Thyroid gland (tissue), 4 donors: Measurements from ENCODE around the gene PAIP2. TPM values are rescaled to one million over a fixed set of nuclear protein-coding genes. Genes with fewer than 3 reads are reported as not detected.

Source experiments
- DNase-seq, 2 donors: peaks; one replicate each; pipeline ENCODE4 v3.0.0-alpha.2; 2019
- H3K27ac ChIP-seq, 3 donors: fragments of 200-600 bp; sonication (generic); 1 replicate in 2 of 3; 2 replicates in 1 of 3; pipeline ENCODE4 v1.5.1; 2016 to 2019; ENCODE audit warnings: mild to moderate bottlenecking in 1 of 3, moderate library complexity in 1 of 3
- H3K27me3 ChIP-seq: fragments of 200-600 bp; sonication (generic); one replicate; pipeline ENCODE4 v1.5.1; 2019
- H3K36me3 ChIP-seq, 2 donors: fragments of 200-600 bp; sonication (generic); one replicate each; pipeline ENCODE4 v1.5.1; 2016 to 2019
- H3K4me1 ChIP-seq, 2 donors: fragments of 200-600 bp; sonication (generic); one replicate each; pipeline ENCODE4 v1.5.1; 2017 to 2019
- H3K4me3 ChIP-seq, 3 donors: fragments of 200-600 bp; sonication (generic); replicated peaks in 1 of 3; 1 replicate in 2 of 3; 2 replicates in 1 of 3; pipeline ENCODE4 v1.5.1; 2016; ENCODE audit warnings: mild to moderate bottlenecking in 1 of 3
- H3K9me3 ChIP-seq: fragments of 200-600 bp; sonication (generic); one replicate; pipeline ENCODE4 v1.5.1; 2017
- CTCF ChIP-seq, 6 experiments: fragments of 200-600 bp in 3 of 6; fragments of 450-650 bp in 3 of 6; sonication (generic) in 3 of 6; IDR thresholded peaks; one replicate each; pipeline ENCODE4 v1.5.1; 2016 to 2019; ENCODE audit warnings: antibody characterized with exemption in 6 of 6, mild to moderate bottlenecking in 2 of 6, inconsistent platforms in 1 of 6, moderate library complexity in 1 of 6
- POLR2A ChIP-seq, 2 donors: fragments of 450-650 bp; IDR thresholded peaks; one replicate each; pipeline ENCODE4 v1.6.1; 2017; ENCODE audit warnings: antibody characterized with exemption in 2 of 2, mild to moderate bottlenecking in 2 of 2, moderate library complexity in 1 of 2
- WGBS, 2 donors: methylation state at CpG; one replicate each; pipeline ENCODE4 v1.1.5; 2017; 5-methylcytosine and 5-hydroxymethylcytosine counted together
- intact Hi-C: fragments of 100-400 bp; cut with DNase I; formaldehyde crosslinking; loops from one replicate; pipeline ENCODE4 v1.15.1; 2023
- total RNA-seq, 4 donors: library from RNA; depleted of rRNA; stranded (reverse); fragments of >200 nt; gene quantifications; one replicate each; pipeline ENCODE4 v1.2.3, GENCODE V29; 2016

PAIP2 gene
- total RNA-seq, 4 donors from 2014 or later = 92.7 to 136 (median 117) TPM

DNA sequence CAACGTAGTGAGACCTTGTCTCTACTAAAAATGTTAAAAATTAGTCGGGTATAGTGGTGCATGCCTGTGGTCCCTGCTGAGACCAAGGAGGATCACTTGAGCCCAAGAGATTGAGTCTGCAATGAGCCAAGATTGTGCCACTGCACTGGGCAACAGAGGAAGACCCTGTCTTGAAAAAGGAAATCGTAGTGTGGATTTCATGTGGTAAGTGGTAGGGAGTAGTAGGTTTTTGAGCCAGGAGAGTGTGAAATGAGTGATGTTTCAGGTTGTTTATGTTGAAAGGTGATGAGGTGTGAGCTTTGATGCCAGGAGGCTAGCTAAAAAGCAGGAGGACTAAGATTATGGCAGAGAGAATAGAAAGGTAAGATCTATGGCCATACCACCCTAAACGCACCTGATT, 42.2 kb upstream of the PAIP2 start:
- H3K27me3 ChIP-seq = no peaks in the 10 kb centered on the region
- H3K36me3 ChIP-seq = no peaks in the 10 kb centered on the region
- H3K27ac ChIP-seq = no peak overlapping the region
- 52 to 56% methylated on average over 4 of the region's 4 CpGs for WGBS, 2 donors
- no peak overlapping the region for H3K4me3 ChIP-seq
- intact Hi-C loops = no loop called here
- TF ChIP-seq CTCF (IDR thresholded peaks at IDR 0.05) (no peak), POLR2A (IDR thresholded peaks at IDR 0.05) (no peak)
- peaks cover 66 to 81% of the 10 kb centered on the region in 2 donors for H3K4me1 ChIP-seq
- DNase-seq = no peak
- no peaks in the 10 kb centered on the region for H3K9me3 ChIP-seq

DNA sequence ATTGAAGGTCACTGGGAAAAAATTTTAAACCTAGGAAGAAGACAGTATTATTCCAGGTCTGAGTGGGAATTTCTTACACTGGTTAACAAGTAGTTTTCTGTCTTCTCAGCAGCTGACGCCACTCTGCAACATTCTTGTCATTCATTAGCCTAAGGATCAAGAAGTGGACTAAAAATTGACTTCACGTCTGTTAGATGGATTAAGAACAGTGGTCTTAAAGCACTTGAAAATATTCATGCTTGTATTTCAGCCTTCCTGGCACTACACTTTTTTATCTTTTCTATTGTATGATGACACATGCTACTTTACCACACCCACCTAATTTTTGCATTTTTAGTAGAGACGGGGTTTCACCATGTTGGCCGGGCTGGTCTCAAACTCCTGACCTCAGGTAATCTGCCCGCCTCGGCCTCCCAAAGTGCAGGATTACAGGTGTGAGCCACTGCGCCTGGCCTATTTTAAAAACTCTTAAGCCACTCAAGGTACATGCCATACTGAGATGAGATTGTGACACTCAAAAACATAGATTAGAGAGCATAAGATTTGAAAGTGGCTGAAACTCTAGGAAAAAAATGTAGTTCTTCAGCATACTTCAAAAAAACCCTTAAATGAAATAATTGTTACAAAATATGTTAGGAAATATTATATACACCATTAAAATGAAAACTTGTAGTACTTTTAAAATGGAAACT, 39.7 kb upstream of the PAIP2 start:
- no peaks in the 10 kb centered on the region for H3K27me3 ChIP-seq
- no peak overlapping the region for H3K4me3 ChIP-seq
- no peak overlapping the region for H3K27ac ChIP-seq
- no peaks in the 10 kb centered on the region for H3K36me3 ChIP-seq
- TF ChIP-seq CTCF (IDR thresholded peaks at IDR 0.05) (no peak), POLR2A (IDR thresholded peaks at IDR 0.05) (no peak)
- intact Hi-C loops = no loop called here
- H3K4me1 ChIP-seq = peaks cover 70 to 91% of the 10 kb centered on the region in 2 donors
- WGBS, 2 donors = 76 to 77% methylated on average over 7 of the region's 7 CpGs
- H3K9me3 ChIP-seq = no peaks in the 10 kb centered on the region
- no peak for DNase-seq

GRCh38 chr5:139304391-139305324, 37.0 kb upstream of the PAIP2 start:
- H3K9me3 ChIP-seq = no peaks in the 10 kb centered on the region
- 37 to 51% methylated on average over 3 of the region's 3 CpGs for WGBS, 2 donors
- intact Hi-C loops = no loop called here
- H3K4me1 ChIP-seq = peaks cover 57 to 73% of the 10 kb centered on the region in 2 donors
- H3K27ac ChIP-seq = no peak overlapping the region
- H3K36me3 ChIP-seq = no peaks in the 10 kb centered on the region
- H3K4me3 ChIP-seq = no peak overlapping the region
- no peak for DNase-seq
- no peaks in the 10 kb centered on the region for H3K27me3 ChIP-seq
- no peak for TF ChIP-seq POLR2A (IDR thresholded peaks at IDR 0.05)
- no peak for TF ChIP-seq CTCF (IDR thresholded peaks at IDR 0.05)

- Histone ChIP-seq H3K4me3 (no peak overlapping the region), H3K27me3 (no peaks in the 10 kb centered on the region), H3K27ac (no peak overlapping the region), H3K36me3 (no peaks in the 10 kb centered on the region), H3K9me3 (no peaks in the 10 kb centered on the region), H3K4me1 (peaks cover 44 to 72% of the 10 kb centered on the region in 2 donors)
- no peak for DNase-seq
- 56 to 61% methylated on average over 1 of the region's 1 CpG for WGBS, 2 donors
- TF ChIP-seq CTCF (IDR thresholded peaks at IDR 0.05) (no peak), POLR2A (IDR thresholded peaks at IDR 0.05) (no peak)
- intact Hi-C loops = no loop called here
Measured at GRCh38 chr5:139306197-139306596, 35.5 kb upstream of the PAIP2 start.
